ENCODE measurements around the gene BTBD7. TPM values are rescaled to one million over a fixed set of nuclear protein-coding genes. Genes with fewer than 3 reads are reported as not detected.

BTBD7 gene
- total RNA-seq, 1 experiment from 2014 or later, result 11.2 TPM

GRCh38 chr14:93308686-93309345 is 24.0 kb downstream of the BTBD7 start:
- in situ Hi-C loops (cut with HindIII; ENCODE audit: low pct_unique_long_range_greater_than_20kb, low sequenced_read_pairs), result no loop called here
- DNase-seq (ENCODE audit: low read depth), result no peak

GRCh38 chr14:93306812-93307211 is 26.0 kb downstream of the BTBD7 start:
- in situ Hi-C loops (cut with HindIII; ENCODE audit: low pct_unique_long_range_greater_than_20kb, low sequenced_read_pairs), result no loop called here
- DNase-seq (ENCODE audit: low read depth), result no peak

GRCh38 chr14:93305725-93306418 is 27.0 kb downstream of the BTBD7 start:
- in situ Hi-C loops (cut with HindIII; ENCODE audit: low pct_unique_long_range_greater_than_20kb, low sequenced_read_pairs), result no loop called here
- no peak for DNase-seq (ENCODE audit: low read depth)

- no peak for DNase-seq (ENCODE audit: low read depth)
- in situ Hi-C loops (cut with HindIII; ENCODE audit: low pct_unique_long_range_greater_than_20kb, low sequenced_read_pairs), result no loop called here
These were observed 28.1 kb downstream of the BTBD7 start for GRCh38 chr14:93304771-93305170.

- in situ Hi-C loops (cut with HindIII; ENCODE audit: low pct_unique_long_range_greater_than_20kb, low sequenced_read_pairs), result no loop called here
- DNase-seq (ENCODE audit: low read depth), result no peak
These were observed 29.2 kb downstream of the BTBD7 start for GRCh38 chr14:93303659-93304058.

GRCh38 chr14:93302688-93303581 is 29.9 kb downstream of the BTBD7 start:
- DNase-seq (ENCODE audit: low read depth), result no peak
- in situ Hi-C loops (cut with HindIII; ENCODE audit: low pct_unique_long_range_greater_than_20kb, low sequenced_read_pairs), result no loop called here

GRCh38 chr14:93301821-93302447 is 30.9 kb downstream of the BTBD7 start:
- in situ Hi-C loops (cut with HindIII; ENCODE audit: low pct_unique_long_range_greater_than_20kb, low sequenced_read_pairs), result no loop called here
- peak; percentile 78 for DNase-seq (ENCODE audit: low read depth)

- DNase-seq (ENCODE audit: low read depth), result no peak
These were observed 33.0 kb downstream of the BTBD7 start for GRCh38 chr14:93299866-93300265.

GRCh38 chr14:93299416-93299815 is 33.4 kb downstream of the BTBD7 start:
- DNase-seq (ENCODE audit: low read depth), result no peak
- in situ Hi-C loops (cut with HindIII; ENCODE audit: low pct_unique_long_range_greater_than_20kb, low sequenced_read_pairs), result no loop called here

More at GRCh38 chr14:93299866-93300265, 33.0 kb downstream of the BTBD7 start:
- in situ Hi-C loops (cut with HindIII; ENCODE audit: low pct_unique_long_range_greater_than_20kb, low sequenced_read_pairs), result no loop called here

- in situ Hi-C loops (cut with HindIII; ENCODE audit: low pct_unique_long_range_greater_than_20kb, low sequenced_read_pairs), result no loop called here
- DNase-seq (ENCODE audit: low read depth), result no peak
These were observed 37.2 kb downstream of the BTBD7 start for GRCh38 chr14:93295541-93296220.

- in situ Hi-C loops (cut with HindIII; ENCODE audit: low pct_unique_long_range_greater_than_20kb, low sequenced_read_pairs), result no loop called here
- DNase-seq (ENCODE audit: low read depth), result peak; percentile 87
These were observed 46.5 kb downstream of the BTBD7 start for GRCh38 chr14:93286212-93286890.

- DNase-seq (ENCODE audit: low read depth), result peak; percentile 62
These were observed 47.8 kb downstream of the BTBD7 start for GRCh38 chr14:93285044-93285443.

GRCh38 chr14:93281937-93282336 is 50.9 kb downstream of the BTBD7 start:
- DNase-seq (ENCODE audit: low read depth), result peak; percentile 49
- in situ Hi-C loops (cut with HindIII; ENCODE audit: low pct_unique_long_range_greater_than_20kb, low sequenced_read_pairs), result no loop called here

More at GRCh38 chr14:93285044-93285443, 47.8 kb downstream of the BTBD7 start:
- in situ Hi-C loops (cut with HindIII; ENCODE audit: low pct_unique_long_range_greater_than_20kb, low sequenced_read_pairs), result no loop called here

- in situ Hi-C loops (cut with HindIII; ENCODE audit: low pct_unique_long_range_greater_than_20kb, low sequenced_read_pairs), result no loop called here
- no peak for DNase-seq (ENCODE audit: low read depth)
These were observed 52.1 kb downstream of the BTBD7 start for GRCh38 chr14:93280743-93281142.

GRCh38 chr14:93276031-93276716 is 56.7 kb downstream of the BTBD7 start:
- peak; percentile 30 for DNase-seq (ENCODE audit: low read depth)
- in situ Hi-C loops (cut with HindIII; ENCODE audit: low pct_unique_long_range_greater_than_20kb, low sequenced_read_pairs), result no loop called here

- in situ Hi-C loops (cut with HindIII; ENCODE audit: low pct_unique_long_range_greater_than_20kb, low sequenced_read_pairs), result no loop called here
- no peak for DNase-seq (ENCODE audit: low read depth)
These were observed 58.6 kb downstream of the BTBD7 start for GRCh38 chr14:93274055-93274806.
